HG02943 (cell line): ENCODE measurements around the gene STAT3.
"Not testable (repeated sequence)": the region's sequence is repeated elsewhere in the genome, so short reads cannot be mapped to it uniquely, and the experiment has no call there.

ENCODE experiments used
- ATAC-seq: cut with Tn5 transposase; IDR thresholded peaks from one replicate; pipeline ENCODE4 v1.9.1; 2021; ENCODE audit warnings: mild to moderate bottlenecking, low read depth, moderate library complexity; ENCODE audit not compliant: unreplicated experiment

The STAT3 gene

DNA sequence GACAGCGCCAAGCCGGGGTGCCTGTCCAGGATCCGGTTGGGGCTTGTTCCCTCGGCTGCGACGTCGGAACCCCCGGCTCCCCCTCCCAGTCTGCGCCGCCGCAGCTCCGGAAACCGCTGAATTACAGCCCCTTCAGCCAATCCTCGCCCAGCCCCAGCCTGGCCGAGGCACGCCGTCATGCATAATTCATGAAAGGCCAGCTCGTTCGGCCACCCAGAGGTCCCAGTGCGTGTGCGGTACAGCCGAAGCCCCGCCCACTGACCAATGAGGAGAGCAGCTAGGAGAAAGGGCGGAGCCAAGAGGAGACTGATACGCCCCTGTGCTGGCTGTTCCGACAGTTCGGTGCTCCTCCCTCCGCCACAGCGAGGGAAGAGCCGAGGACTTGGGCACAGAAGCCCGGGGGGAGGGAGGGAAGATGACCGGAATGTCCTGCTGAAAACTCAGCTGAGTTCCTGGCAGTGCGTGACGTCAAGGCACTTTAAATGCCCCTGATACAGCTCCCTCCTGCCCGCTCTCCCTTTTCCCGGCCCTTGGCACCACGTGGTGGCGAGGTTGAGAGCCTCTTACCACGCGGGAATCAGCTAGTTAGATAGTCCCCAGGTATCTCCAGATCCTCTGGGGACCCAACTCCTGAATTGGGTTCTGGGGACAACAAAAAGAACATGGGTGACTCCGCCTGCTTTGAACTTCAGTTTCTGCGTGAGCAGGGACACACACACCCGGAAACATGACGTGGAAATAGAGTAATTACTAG is at the start of gene STAT3:
TSS of gene STAT3 (minus strand) at position 62 of the 754 bp plus-strand sequence. CDS start 39,926 bp downstream, outside the sequence.
- ATAC-seq = peak; percentile 88

DNA sequence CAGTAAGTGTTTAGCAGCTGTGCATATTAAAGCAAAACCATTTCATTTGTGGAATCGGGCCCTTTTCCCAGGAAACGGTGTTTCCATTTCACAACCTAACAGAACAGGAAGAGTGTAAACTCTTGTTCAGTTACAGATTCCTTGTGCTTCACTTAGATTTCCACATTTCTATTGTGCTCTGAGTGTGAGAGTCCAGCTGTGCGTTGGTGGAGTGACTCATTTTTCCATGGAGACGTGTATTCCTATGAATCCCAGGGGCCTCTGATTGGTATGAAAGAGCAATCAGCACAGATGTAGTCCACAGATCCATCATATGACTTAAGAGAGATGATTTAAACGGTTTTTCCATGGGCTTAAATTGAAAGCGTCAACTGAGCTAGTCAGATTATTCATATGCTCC is 48.1 kb upstream of the STAT3 start:
- ATAC-seq = no peak

DNA sequence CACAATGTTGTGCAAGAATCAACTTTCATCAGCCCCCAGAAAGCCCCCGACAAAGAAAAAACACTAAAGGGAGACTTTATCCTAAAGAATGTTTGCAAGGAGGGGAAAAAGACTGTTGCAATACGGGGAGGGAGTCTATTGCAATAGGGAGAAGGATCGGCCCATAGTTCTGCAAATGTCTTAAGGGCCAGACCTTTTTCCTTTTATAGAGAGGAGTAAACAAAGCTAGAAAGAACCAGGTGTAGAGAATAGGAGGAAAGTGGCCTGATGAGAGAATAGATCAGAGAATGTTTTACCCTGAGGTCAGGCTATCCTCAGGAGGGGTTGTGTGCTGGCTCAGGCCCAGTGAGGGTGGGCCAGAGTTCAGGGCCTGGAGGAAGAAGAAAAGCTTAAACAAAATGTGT is 43.5 kb upstream of the STAT3 start:
- no peak for ATAC-seq

DNA sequence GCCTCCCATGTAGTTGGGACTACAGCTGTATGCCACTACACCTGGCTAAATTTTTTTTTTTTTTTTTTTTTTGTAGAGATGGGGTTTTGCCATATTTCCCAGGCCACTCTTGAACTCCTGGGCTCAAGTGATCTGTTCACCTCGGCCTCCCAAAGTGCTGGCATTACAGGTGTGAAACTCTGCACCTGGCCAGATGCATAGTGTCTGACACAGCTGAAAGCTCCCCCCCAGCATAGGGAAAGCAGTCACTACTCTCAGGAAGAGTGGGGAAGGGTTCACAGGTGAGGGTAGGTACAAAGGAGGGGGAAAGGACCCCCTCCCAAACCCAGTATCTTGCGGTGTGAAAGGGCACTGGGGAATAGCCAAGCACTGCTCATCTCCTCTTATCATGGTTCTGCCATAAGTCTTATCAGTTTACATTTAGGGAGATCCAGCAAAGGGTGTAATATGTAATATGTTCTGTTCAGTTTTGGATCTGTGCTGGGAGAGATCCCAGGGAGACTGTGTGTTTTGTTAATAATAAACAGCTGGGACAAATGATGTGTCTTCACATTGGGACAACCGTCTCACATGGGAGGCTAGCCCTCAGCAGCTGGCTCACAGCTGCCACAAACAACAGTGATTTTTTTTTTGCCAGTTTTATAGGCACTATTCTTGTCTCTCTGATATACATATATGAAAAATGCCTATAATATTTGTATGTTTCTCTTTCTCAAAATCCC is 41.6 kb upstream of the STAT3 start:
- ATAC-seq = no peak

DNA sequence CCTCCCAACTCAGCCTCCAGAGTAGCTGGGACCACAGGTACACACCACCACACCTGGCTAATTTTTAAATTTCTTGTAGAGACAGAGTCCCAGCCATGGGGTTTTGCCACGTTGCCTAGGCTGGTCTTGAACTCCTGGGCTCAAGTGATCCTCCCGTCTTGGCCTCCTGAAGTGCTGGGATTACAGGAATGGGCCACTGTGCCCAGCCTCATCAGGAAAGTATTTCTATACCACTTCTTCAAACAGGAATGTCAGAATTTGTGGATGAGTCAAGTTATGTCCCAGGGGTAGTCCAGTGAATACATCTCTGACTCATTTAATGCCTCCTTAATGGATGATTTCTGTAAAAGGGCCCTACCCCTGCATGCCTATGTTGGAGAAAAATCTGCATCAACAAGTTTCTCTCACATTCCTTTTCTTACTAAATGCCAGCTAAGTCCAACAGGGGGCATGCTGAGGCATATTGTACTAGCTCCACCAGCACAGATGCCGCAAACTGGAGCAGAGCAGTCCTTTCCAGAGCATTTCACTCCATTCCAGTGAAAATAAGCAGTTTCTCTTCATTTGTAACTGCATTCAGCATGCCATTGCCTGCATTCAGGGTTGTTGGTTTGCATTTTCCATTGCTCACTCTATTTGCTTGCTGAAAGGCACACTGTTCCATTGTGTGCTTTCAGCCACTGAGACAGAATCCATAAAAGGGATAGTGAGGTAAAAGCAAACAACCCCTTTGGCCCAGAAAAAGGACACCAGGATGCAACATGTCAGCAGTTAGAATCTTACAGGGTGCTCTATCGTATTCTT is 40.1 kb upstream of the STAT3 start:
- ATAC-seq = no peak

DNA sequence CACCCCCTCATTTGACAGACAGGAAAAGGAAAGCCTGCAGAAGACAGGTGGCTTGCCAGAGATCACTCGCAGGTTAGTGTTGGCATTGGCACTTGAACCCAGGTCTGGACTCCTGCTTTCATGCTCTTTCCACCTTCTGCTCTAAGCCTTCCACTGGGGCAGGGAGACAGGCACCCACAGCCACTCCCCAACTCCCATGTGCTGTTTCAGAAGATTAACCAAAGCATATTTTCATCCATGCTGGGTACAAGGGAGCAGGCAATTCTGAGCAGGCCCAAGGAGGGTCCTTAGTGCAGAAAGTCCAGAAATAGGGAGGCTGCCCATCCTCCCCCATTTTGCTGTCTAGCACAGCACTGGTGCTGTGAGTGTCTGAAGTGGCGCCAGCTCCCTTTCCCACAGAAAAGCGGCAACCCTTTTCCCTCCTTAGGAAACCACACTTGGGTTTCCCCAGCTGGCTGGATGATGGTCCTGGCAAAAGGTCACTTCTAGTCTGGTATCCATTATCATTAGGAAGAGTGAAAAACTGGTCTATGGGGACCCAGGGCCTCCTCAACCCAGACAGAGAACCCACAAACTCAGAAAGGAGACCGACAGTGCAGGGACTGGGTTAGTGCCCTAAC is 36.9 kb upstream of the STAT3 start:
- ATAC-seq = no peak

DNA sequence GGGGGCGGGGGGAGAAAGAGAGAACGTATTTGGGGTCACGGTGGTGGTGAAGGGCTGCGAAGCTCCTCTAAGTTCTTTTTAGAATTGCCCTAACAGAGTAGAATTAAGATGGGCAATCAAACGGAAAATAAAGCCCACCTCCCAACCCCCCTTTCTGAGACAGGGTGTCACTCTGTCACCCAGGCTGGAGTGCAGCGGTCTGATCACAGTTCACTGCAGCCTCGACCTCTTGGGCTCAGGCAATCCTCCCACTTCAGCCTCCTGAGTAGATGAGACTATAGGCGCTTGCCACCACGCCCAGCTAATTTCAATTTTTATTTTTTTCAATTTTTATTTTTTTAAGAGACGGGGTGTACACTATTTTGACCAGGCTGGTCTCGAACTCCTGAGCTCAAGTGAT is 35.5 kb upstream of the STAT3 start:
- no peak for ATAC-seq

DNA sequence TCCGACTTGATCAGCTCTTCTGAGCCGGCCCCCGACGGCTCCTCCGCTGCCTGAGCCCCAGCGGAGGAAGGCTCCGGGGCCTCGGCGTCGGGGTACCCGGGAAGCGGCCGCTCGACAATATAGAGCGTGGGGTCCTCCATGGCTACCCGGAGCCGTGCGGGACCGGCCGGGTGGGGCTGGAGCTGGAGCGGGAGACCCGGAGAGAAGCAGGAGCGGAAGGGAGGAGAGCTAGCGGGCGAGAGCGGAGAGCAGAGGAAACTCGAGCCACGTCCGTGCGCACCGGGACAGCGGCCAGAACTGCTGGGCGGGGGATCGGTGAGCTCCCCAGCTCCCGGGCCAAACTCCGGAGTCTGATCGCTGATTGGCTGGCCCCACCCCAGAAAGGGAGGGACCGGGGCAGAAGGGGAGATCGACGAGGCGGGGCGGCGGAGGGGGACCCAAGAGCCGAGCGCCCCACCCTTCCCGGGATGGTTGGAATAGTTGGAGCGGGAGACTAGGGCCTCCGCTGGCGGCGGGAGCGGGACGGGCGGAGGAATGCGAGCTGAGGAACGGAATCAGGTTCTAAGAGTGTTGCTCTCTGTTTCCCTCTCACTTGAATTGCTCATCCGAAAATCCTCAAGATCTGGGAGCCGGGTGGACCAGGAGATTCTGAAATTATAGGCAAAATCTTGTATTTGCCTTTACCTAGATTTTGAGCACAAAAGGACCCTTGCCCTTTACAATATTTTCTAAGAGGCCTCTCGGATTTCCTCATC is 34.9 kb upstream of the STAT3 start, which contains the start of gene CAVIN1:
TSS of gene CAVIN1 (minus strand) at position 299 of the 755 bp plus-strand sequence. CDS start at position 140, 159 bp downstream.
- no peak for ATAC-seq

DNA sequence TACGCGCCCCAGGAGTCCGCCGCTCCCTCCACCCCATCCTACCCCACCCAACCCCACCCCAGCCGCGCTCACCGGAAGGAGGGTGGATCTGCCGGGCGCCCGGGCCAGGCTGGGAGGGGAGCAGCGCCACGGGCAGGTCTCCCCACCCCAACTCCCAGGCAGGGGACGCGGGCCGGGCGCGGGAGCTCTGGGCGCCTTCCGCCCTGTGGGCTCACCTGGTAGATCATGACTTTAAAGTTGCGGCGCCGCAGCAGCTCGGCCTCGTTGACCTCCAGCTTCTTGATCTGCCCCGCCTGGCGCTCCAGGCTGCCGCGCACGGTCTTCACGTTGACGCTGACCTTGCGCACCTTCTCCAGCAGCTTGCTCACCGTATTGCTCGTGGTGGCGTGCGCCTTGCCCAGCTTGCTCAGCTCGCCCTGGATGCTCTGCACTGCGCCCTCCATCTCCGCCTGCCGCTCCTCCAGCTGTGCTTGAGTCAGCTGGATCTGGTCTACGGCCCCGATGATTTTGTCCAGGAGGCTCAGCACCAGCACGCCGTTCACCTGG is 34.2 kb upstream of the STAT3 start:
- no peak for ATAC-seq

DNA sequence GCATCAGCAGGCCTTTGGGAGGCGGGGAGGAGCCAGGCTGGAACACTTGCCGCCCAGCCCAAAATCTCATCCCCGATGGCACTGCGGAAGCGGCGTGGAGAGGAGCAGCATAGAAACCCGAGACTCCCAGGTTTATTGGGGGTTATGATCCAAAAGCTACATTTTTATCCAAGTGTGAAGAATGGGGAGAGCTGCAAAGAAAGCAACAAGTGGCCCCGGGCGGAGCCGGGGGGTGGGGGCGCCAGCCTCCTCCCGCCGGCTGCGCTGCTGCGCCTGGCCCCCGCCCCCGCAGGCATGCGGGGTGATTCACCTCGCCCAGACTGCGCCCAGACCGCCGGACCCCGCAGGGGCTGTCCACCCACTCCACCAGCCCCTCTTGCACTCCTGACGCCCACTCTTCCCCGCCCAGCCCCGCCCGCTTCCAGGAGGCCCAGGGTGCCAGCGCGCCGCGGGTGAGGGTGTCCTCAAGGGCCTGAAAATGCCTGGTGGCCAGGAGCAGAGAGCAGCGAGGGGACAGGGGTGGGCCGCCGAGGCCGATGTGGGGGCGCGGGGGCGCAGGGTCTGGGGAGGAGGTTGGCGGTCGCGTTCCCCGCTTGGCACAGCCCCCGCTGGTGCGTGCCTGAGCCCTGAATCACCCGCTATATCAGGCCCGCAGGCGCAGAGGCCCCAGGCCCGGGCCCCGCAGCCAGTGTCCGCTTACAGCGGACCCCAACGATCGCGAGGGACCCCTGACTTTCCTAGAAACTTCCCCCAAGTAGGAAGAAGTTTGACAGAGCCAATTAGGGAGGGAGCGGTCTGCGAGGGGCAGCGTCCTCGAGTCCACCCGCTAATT is 33.5 kb upstream of the STAT3 start:
- no peak for ATAC-seq

DNA sequence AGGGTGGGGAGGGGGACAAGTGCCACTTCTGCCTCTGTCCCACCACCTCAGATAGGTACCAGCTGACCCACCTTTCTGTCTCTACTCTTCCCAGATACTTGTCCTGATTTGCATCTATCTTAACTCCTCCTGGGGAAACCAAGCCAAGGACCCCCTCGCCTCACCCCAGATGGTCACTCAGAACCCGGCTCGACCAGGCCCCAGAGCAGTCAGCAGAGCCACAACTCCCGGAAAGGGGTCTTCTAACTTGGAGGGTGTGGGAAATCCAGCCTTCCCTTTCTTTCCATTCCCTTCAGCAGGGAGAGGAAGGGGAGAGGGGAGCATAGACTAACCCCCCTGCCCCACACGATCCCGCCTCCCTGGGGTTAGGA is 32.9 kb upstream of the STAT3 start:
- no peak for ATAC-seq

DNA sequence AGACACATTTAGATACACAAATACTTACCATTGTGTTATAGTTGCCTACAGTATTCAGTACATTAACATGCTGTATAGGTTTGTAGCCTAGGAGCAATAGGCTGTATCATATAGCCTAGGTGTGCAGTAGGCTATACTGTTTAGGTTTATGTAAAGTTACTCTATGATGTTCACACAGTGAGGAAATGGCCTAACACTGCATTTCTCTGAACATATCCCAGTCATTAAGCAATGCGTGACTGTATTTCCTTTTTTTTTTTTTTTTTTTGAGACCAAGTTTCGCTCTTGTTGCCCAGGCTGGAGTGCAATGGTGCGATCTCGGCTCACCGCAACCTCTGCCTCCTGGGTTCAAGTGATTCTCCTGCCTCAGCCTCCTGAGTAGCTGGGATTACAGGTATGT is 29.7 kb upstream of the STAT3 start:
- ATAC-seq = not testable (repeated sequence)

DNA sequence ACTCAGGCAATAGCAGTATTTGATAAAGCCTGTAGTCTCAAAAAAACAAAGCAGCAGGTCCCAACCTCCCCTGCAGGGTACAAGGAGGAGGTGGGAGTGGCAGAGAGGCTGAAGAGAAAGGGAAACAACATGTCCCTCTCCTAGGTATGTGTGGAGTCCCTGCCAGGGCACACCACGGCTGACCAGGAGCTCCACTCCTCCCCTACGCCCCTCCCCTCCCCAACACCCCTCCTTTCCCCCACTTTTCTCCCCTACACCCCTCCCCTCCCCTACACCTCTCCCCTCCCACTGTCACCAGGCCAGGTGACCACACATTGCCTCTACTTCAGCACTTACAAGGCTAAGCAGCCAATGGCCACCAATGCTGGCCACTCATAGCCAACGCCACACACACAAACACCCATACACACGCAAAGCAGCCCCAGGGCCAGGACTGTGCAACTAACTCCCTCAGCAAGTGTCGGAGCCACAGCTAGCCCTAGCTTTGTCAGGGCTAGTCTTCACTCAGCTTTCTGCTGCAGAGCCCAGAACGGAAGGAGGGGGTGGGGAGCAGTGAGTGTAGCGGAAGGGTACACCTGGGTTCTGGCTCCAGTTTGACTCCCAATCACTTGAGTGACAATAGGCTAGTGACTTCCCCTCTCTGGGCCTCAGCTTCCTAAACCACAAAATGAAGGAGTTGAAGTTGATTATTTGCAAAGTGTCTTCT is 26.6 kb upstream of the STAT3 start:
- ATAC-seq = no peak

DNA sequence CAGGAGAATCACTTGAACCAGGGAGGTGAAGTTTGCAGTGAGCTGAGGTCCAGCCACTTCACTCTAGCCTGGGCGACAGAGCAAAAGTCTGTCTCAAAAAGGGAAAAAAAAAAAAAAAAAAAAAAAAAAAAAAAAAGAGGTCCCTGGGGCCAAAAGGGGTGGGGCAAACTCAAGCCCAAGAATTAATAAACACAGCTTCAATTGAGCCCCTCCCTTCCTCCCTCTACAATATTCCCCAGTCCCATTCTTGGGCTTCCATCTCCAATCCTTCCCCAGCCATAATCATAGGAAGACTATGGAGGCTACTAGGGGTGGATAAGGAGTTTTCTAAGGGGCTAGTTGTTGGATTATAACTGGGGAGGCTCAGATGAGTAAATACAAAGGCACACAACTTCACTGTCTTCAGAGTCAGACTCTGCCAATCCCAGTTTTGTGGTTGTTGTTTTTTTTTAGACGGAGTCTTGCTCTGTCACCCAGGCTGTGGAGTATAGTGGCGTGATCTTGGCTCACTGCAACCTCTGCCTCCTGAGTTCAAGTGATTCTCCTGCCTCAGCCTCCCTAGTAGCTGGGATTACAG is 25.3 kb upstream of the STAT3 start:
- ATAC-seq = no peak

DNA sequence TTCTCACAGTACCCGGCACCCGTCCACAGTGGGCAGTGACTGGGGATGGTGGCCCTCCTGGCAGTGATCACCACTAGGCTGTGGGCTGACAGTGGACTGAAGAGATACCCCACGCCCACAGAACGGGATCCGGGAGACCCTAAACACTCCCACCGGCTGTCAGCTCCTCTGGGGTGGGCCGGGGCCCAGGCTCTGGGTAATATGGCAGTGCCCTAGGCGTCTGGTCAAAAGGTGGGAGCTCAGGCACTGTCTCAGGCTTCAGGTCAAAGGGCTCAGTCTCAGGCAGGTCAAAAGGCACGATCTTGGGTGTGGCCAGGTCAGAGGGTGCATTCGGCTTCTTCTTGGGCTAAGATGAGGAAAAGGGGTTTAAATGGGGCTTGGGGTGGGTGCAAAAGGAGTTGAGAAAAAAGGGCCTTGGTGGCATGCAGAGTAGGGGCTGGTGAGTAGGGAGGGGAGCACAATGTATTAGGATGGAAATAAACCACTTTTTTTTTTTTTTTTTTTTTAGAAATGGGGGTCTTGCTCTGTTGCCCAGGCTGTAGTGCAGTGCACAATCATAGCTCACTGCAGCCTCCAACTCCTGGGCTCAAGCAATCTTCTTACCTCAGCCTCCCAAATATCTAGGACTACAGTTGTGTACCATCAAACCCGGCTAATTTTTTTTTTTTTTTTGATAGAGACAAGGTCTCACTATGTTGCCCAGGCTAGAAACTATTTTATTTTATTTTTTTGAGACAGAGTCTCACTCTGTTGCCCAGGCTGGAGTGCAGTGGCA is 23.9 kb upstream of the STAT3 start:
- ATAC-seq = no peak

DNA sequence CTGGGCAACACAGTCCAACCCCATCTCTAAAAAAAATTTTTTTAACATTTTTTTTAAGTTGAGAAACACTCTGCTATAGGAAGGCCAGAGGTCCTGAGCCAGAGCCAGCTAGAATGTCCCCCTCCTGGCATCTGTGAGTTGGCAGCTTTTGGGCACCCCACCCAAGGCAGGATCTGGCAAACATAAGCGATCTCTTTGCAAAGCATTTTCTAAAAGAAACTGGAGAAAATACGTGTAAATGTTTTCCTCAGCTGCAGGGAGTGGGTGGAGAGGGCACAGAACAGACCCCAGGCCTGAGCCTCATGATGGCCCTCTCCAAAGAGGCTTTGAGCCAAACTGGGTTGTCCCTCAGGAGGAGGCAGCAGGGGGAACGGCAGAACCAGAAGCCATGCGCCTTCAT is 23.1 kb upstream of the STAT3 start:
- no peak for ATAC-seq

DNA sequence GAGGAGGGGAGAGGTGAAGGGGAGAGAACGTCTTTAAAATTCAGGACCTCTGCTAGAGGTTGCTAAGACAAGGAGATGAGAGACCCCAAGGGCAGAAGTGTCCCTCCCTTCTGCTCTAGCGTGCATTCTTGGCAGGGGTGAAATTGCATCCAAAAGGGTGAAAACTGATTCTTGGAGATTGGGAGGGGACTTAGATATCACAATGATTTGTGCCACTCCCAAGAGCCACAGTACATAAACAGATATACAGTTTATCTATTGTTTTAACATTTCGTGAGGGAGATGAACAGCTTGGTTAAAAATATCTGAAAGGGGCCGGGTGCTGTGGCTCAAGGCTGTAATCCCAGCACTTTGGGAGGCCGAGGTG is 22.1 kb upstream of the STAT3 start:
- ATAC-seq = no peak
